OCI-LY3 (cell line): ENCODE results near the gene C10orf53.

Experiments
- EZH2phosphoT487 ChIP-seq: fragments of 200-600 bp; shearing (Covaris generic); IDR thresholded peaks from 2 replicates; pipeline ENCODE4 v1.6.1; 2018; ENCODE audit warnings: antibody characterized with exemption, mixed run types, low read depth
- TF ChIP-seq, protein P1 (sequence below): fragments of 200-600, 300-600 bp; sonication (generic); IDR thresholded peaks from 2 replicates; pipeline ENCODE4 v1.5.1; 2014; ENCODE audit warnings: antibody characterized with exemption, low read length, low read depth

GRCh38 chr10:49736564-49737113 is 57.2 kb downstream of the C10orf53 start:
- TF ChIP-seq, protein P1, sequence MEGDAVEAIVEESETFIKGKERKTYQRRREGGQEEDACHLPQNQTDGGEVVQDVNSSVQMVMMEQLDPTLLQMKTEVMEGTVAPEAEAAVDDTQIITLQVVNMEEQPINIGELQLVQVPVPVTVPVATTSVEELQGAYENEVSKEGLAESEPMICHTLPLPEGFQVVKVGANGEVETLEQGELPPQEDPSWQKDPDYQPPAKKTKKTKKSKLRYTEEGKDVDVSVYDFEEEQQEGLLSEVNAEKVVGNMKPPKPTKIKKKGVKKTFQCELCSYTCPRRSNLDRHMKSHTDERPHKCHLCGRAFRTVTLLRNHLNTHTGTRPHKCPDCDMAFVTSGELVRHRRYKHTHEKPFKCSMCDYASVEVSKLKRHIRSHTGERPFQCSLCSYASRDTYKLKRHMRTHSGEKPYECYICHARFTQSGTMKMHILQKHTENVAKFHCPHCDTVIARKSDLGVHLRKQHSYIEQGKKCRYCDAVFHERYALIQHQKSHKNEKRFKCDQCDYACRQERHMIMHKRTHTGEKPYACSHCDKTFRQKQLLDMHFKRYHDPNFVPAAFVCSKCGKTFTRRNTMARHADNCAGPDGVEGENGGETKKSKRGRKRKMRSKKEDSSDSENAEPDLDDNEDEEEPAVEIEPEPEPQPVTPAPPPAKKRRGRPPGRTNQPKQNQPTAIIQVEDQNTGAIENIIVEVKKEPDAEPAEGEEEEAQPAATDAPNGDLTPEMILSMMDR = no peak
- TF ChIP-seq EZH2phosphoT487 = no peak
